Measurements from ENCODE around the gene CEMIP2.

- TF ChIP-seq POLR2AphosphoS5 (IDR thresholded peaks at IDR 0.05) (no peak), CTCF (IDR thresholded peaks at IDR 0.05) (no peak)
Measured at GRCh38 chr9:71694332-71694731, 74.0 kb downstream of the CEMIP2 start.

Data from prostate gland (tissue), 2 donors.